Motor neuron (in vitro differentiated cells): ENCODE measurements around the gene NAV2. TPM values are rescaled to one million over a fixed set of nuclear protein-coding genes. Genes with fewer than 3 reads are reported as not detected.

Source experiments
- ATAC-seq, 8 experiments: fragments of 200-7000 bp; cut with Tn5 transposase; replicated peaks in 6 of 8; 2 replicates each; pipeline ENCODE4 v1.8.0; 2021; ENCODE audit warnings: mild to moderate bottlenecking in 8 of 8, moderate library complexity in 8 of 8
- H3K27ac ChIP-seq, 2 donors: fragments of 250-450 bp; sonication (Bioruptor Pico); 2 replicates each; pipeline ENCODE4 v1.9.0; 2021; ENCODE audit warnings: antibody characterized with exemption in 2 of 2, mild to moderate bottlenecking in 2 of 2, moderate library complexity in 1 of 2
- H3K4me1 ChIP-seq, 2 donors: fragments of 250-450 bp; sonication (Bioruptor Pico); replicated peaks in 1 of 2; 2 replicates each; pipeline ENCODE4 v1.6.1; 2021; ENCODE audit warnings: antibody characterized with exemption in 2 of 2, mild to moderate bottlenecking in 2 of 2, moderate library complexity in 1 of 2
- H3K4me3 ChIP-seq, 5 donors: fragments of 250-450 bp; sonication (Bioruptor Pico); 2 replicates each; pipeline ENCODE4 v1.9.0; 2021; ENCODE audit warnings: antibody characterized with exemption in 5 of 5, mild to moderate bottlenecking in 5 of 5, moderate library complexity in 4 of 5
- WGBS, 10 experiments: fragments of 450-650 bp; shearing (Covaris generic); methylation state at CpG; one replicate each; pipeline ENCODE4 v1.0.0; 2022; 5-methylcytosine and 5-hydroxymethylcytosine counted together
- in situ Hi-C, 9 experiments: fragments of 400-800 bp; cut with MboI; loops; one replicate each; pipeline ENCODE4 v1.15.0; 2021; ENCODE audit warnings: low sequenced_read_pairs in 9 of 9, low pct_unique_long_range_greater_than_20kb in 2 of 9; ENCODE audit not compliant: unreplicated experiment in 9 of 9
- total RNA-seq, 8 experiments: library from RNA; unstranded; fragments of 300-600 nt; gene quantifications; 2 replicates each; pipeline versions ENCODE4 v1.2.3 to v1.2.4, GENCODE V29; 2022

NAV2 gene, protein sequence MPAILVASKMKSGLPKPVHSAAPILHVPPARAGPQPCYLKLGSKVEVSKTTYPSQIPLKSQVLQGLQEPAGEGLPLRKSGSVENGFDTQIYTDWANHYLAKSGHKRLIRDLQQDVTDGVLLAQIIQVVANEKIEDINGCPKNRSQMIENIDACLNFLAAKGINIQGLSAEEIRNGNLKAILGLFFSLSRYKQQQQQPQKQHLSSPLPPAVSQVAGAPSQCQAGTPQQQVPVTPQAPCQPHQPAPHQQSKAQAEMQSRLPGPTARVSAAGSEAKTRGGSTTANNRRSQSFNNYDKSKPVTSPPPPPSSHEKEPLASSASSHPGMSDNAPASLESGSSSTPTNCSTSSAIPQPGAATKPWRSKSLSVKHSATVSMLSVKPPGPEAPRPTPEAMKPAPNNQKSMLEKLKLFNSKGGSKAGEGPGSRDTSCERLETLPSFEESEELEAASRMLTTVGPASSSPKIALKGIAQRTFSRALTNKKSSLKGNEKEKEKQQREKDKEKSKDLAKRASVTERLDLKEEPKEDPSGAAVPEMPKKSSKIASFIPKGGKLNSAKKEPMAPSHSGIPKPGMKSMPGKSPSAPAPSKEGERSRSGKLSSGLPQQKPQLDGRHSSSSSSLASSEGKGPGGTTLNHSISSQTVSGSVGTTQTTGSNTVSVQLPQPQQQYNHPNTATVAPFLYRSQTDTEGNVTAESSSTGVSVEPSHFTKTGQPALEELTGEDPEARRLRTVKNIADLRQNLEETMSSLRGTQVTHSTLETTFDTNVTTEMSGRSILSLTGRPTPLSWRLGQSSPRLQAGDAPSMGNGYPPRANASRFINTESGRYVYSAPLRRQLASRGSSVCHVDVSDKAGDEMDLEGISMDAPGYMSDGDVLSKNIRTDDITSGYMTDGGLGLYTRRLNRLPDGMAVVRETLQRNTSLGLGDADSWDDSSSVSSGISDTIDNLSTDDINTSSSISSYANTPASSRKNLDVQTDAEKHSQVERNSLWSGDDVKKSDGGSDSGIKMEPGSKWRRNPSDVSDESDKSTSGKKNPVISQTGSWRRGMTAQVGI (N-terminal part only)
- total RNA-seq: 10 to 100 TPM in 3 of 8 experiments, 1 to 10 TPM in 4, under 1 TPM in 1; 0.54 to 23.0 (median 8.1) TPM

DNA sequence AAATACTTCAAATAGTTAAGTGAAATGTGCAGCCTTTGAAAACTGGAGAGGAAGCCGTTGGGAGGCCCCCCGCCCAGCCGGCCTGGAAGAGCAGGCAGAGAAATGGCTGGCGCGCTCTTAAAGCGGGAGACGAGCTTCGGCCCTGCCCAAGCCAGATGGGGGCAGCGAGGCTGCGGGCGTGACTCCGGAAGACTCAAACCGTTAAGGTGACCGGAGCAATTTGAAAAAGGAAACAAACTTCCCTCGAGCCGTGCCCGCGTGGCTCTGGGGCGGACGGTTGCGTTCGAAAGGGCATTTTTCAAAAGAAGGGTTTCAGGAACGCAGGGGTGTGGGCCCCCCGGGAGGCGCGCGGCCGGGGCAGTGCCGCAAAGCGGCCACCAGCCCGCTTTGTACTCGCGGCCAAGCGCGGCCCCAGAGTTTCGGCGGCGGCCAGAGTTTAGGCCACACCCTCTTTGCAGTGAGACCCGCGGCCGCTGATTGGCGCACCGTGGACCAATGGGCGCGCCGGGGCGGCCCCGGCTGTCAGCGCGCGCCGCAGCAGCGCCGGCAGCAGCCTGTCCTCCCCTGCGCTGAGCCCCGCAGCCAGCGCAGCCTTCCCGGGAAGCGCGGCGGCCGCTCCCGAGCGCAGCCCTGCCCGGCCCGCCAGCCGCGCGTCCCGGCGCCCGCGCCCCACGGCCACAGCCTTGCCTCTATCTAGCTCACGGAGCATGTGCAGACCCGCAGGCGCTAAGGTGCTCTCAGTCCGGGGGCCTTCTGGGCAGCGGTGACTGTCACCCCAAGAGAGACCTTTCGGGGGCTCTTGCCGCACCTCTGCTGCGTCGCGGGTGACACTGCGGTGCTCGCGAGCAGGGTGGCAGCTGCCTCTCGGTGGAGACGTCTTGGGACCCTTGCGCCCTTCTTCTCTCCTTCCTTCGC lies at the start of gene NAV2:
NAV2 (plus strand) TSS at position 557 of the 915 bp plus-strand sequence. CDS start 859 bp downstream, outside the sequence.
- 0 to 8% (median 0%) methylated on average over 1 to 21 of the region's 91 CpGs; no CpG with 5 or more reads in 4 of the 10 experiments for WGBS, 10 experiments
- Histone ChIP-seq H3K27ac (peak within 1 kb of the TSS; percentile 54 to 73), H3K4me1 (peaks cover 29 to 31% of the 10 kb centered on the region in 2 donors), H3K4me3 (peak within 1 kb of the TSS; percentile 47 to 59 (median 50))
- in situ Hi-C loops: no loop called here
- peak; percentile 92 to 98 (median 94) for ATAC-seq

DNA sequence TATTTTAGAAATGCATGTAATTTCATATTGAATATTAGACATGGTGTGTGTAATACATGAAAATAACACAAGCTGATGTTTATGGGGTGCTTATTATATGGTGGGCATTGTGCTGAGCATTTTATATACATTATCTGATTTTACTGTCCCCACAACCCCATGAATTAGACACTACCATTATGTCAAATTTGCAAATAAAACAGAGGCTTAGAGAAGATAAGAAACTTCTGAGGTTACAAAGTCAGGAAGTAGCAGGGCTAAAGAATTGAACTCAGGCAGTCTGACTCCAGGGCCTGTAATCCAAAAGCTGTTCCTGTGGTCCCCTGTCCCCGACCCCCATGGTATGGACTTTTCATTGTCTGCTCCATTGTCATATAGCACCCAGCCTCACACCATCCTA lies 49.4 kb upstream of the NAV2 start:
- WGBS, 10 experiments: 0 to 100% (median 40%) methylated on average over 1 of the region's 1 CpG; no CpG with 5 or more reads in 3 of the 10 experiments

DNA sequence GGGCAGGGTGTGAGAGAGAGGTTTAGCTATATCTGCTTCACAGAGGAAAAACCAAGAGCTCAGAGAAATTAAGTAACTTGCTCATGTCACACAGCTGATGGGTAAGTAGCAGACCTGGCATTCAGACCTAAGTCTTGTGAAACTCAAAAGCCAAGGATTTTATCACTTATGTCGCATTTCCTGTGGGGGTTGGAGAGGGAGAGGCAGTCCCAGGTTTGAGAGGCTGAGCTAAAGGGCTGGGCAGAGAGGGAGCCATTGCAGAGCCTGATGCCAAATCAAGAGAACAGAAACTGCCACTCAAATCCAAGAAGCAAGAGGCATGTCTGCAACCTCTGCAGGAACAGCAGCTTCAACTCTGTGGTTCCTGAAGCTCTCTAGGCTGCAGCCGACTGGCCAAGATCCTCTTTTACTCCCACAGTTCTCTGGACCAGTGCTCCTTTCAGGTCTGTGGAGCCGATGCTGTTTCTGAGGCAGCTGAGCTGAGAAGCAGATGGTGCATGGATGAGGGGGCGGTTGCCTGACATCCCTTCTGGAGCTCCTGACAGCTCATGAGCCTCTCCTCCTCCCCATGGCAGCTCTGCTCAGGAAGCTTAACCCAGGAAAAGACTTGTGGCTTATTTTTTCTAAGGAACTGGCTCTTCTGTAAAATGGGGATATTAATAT lies 47.6 kb upstream of the NAV2 start:
- H3K27ac ChIP-seq: no peak overlapping the region
- WGBS, 10 experiments: 33 to 100% (median 84%) methylated on average over 1 to 3 of the region's 4 CpGs; no CpG with 5 or more reads in 4 of the 10 experiments
- in situ Hi-C loops: no loop called here
- peaks cover 2 to 27% of the 10 kb centered on the region in 2 donors for H3K4me1 ChIP-seq
- ATAC-seq: peak in 3 of 8 experiments; percentile 49 to 64 (median 52)
- no peak overlapping the region for H3K4me3 ChIP-seq

More for the DNA sequence above, 49.4 kb upstream of the NAV2 start:
- H3K4me1 ChIP-seq: peaks cover 0 to 21% of the 10 kb centered on the region in 2 donors
- ATAC-seq: no peak
- in situ Hi-C loops: no loop called here
- no peak overlapping the region for H3K4me3 ChIP-seq
- no peak overlapping the region for H3K27ac ChIP-seq

DNA sequence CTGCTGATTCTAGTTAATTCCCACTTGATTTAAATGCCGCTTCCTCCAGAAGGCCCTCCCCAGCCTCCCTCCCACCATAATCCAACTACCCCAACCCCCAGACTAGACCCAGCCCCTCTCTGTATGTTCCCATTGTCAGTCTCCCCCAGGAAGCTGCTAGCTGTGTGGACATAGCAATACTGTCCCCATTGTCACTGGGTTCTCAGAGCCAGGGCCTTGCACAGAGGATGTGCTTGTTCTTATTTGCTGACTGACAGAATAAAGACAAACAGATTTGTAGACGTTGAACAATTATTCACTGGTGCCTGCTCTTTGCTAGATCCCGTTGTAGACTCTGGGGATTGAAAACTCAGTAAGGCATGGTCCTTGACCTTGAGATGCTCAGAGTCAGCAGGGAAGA lies 45.7 kb upstream of the NAV2 start:
- Histone ChIP-seq H3K4me1 (peaks cover 13 to 36% of the 10 kb centered on the region in 2 donors), H3K27ac (no peak overlapping the region), H3K4me3 (no peak overlapping the region)
- 49 to 80% (median 64%) methylated on average over 1 to 3 of the region's 3 CpGs; no CpG with 5 or more reads in 6 of the 10 experiments for WGBS, 10 experiments
- peak in 5 of 8 experiments; percentile 13 to 43 (median 25) for ATAC-seq
- in situ Hi-C loops: no loop called here

DNA sequence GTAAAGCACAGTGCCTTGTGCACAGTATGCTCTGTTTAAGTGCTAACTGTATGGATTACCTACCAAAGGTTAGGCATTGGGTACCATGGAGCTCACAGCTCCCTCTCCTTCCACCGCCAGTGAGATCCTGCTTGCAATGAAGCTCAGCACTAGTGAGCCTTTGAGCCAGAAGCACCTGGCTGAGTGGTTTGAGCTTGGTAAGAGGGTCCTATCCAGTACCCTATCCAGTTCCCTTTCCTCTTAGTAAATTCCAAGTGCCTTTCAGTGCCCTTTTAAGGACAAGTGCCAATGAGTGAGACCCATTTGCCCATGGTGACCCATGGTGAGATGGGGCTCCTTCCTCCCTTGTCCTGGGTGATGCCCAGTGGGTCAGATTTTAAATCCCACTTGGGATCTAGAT lies 43.1 kb upstream of the NAV2 start:
- no peak for ATAC-seq
- H3K27ac ChIP-seq: no peak overlapping the region
- in situ Hi-C loops: no loop called here
- WGBS, 10 experiments: 100% methylated on average over 1 of the region's 1 CpG; no CpG with 5 or more reads in 7 of the 10 experiments
- H3K4me3 ChIP-seq: no peak overlapping the region
- peaks cover 23 to 47% of the 10 kb centered on the region in 2 donors for H3K4me1 ChIP-seq

DNA sequence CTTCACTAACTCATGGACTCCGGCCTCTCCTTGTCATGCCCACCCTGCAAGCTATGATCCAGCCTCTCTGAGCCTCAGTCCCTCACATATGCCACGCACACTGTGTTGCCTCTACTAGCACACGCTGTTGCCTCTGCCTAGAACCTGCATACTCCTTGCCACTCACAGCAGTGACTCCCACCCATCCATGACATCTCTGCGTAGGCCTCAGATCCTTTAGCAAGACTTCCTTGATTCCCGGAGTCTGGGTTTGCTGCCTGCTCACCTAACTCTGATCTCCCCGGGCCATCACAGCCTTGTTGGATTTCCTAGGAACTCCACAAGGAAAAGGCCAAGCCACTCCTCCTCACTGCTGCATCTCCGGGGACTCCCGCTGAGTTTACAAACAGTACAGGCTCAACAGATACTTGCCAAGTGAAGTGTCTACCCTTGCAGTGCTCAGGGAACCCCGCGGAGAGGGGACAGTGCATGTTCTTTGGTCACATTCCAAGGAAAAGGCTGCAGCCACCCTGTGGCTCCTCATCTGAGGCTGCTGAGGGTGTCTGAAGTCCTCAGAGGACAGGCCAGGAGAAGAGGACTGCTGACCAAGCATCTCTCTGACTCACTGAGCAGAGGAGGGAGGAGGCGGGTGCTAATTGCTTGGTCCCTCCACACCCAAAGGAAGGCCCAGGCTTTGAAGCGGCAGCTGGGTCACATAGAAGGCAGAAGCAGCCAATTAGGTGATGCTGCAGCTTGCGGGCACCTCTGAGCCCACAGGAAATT lies 42.4 kb upstream of the NAV2 start:
- peak overlapping the region; percentile 9 to 32 for H3K27ac ChIP-seq
- H3K4me3 ChIP-seq: no peak overlapping the region
- ATAC-seq: peak in 7 of 8 experiments; percentile 56 to 84 (median 68)
- WGBS, 10 experiments: 4 to 80% (median 61%) methylated on average over 2 to 8 of the region's 13 CpGs; no CpG with 5 or more reads in 2 of the 10 experiments
- in situ Hi-C loops: no loop called here
- peaks cover 23 to 45% of the 10 kb centered on the region in 2 donors for H3K4me1 ChIP-seq

DNA sequence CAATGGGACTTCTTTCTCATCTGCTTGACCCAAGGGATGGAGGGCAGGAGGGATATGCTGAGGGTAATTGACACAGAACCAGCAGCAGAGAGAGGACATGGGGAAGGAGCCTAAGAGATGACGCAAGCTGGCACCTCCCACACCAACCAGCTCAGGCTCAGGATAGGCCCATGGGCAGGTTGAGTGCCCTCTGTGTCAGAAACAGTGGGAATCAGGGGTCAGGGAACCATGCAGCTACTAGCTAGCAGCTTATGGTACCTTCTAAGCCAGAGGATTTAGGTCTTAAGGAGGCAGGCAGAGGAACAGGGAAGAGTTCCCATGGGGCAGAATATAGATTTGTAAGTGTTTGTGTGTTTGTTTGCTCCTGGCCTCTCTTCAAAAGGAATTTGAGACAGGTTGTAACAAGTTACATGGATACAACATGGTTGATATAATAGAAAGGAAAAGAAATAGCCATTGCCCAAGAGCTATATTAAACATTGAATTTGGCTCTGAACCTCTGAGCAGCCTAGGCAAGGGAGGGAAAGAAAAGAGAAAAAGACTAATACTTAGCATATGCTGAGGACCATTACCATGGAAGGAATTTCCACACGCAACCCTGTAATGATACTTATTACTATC lies 39.9 kb upstream of the NAV2 start:
- 83 to 100% (median 100%) methylated on average over 1 to 2 of the region's 2 CpGs; no CpG with 5 or more reads in 3 of the 10 experiments for WGBS, 10 experiments
- no peak for ATAC-seq
- H3K27ac ChIP-seq: no peak overlapping the region
- H3K4me3 ChIP-seq: no peak overlapping the region
- peaks cover 27 to 45% of the 10 kb centered on the region in 2 donors for H3K4me1 ChIP-seq
- in situ Hi-C loops: no loop called here

DNA sequence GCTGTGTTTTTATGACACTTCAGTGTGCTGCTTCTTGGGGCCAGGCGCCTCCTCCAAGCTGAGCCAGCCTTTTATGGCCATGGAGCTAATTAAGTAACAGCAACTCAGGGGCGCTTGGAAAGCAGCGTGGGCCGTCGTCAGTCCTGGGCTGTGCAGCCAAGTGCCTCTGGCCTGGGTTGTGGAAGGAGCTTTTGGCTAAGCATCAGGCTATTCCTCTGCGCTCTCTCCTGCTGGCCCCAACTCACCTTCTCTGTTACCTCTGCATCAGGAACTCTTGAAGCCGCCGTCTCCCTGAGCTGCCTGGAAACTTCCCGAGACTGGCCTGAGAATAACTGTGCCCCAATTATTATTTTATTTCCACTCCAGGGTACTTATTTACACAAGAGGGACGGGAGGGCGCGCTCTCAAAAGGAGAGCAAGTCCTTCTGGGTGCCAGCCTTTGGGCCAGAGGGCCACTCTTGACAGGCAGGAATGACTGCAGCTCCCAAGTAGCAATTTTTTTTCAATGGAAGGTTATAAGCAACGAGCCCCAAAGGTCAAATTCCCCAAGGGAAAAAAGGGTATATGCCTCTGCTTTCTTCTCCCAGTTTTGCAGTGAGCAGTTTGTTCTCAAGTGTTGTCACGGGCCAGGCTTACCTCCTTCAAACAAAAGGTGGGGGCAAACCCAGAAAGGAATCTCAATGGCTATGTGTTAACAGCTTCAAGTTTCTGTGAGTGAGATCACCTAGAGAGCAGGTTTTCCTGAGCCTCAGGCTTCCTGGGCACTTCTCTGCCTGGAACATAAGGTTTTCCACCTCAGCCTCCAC lies 38.5 kb upstream of the NAV2 start:
- 45 to 60% (median 54%) methylated on average over 4 to 10 of the region's 14 CpGs; no CpG with 5 or more reads in 5 of the 10 experiments for WGBS, 10 experiments
- in situ Hi-C loops: no loop called here
- Histone ChIP-seq H3K4me3 (no peak overlapping the region), H3K27ac (no peak overlapping the region), H3K4me1 (peaks cover 27 to 35% of the 10 kb centered on the region in 2 donors)
- ATAC-seq: peak in 5 of 8 experiments; percentile 52 to 72 (median 69)

DNA sequence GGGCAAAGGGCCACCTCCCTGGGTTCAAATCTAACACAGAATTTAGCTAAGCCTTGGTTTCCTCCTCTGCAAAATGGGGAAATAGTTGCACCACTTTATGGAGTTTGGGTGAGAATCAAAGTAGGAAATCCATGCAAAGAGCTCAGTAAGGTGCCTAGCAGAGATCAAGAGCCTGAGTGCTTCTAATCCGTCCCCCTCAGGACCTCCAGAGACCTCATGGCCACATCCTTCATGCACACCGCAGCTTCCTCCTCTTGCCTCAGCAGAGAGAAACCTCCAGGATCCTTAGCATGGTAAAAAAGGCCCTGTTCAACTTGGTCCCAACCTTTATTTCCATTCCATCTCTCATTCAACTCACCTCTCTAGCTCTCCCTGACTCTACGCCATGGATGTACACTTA lies 37.8 kb upstream of the NAV2 start:
- ATAC-seq: no peak
- WGBS, 10 experiments: 70 to 100% (median 93%) methylated on average over 1 to 3 of the region's 3 CpGs; no CpG with 5 or more reads in 2 of the 10 experiments
- H3K27ac ChIP-seq: no peak overlapping the region
- H3K4me1 ChIP-seq: peaks cover 27 to 37% of the 10 kb centered on the region in 2 donors
- H3K4me3 ChIP-seq: no peak overlapping the region
- in situ Hi-C loops: no loop called here

DNA sequence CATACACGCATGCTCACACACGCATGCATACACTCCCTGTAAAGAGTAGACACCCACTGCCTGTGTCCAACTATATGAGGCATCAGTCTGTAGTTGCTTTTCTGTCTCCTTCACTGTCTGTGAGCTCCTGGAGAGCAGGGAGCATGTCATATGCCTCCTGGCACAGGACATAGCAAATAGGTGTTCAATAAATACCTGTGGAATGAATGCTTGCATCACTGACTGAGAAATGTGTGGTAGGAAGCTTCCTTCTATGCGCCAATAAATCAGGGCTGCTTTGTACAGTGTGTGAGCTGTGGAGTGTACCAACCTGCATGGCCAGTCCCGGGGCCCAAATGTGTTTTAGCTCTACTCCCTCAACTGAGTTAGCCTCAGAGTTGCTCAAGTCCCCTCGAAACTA lies 37.2 kb upstream of the NAV2 start:
- in situ Hi-C loops: no loop called here
- H3K27ac ChIP-seq: no peak overlapping the region

More for the DNA sequence above, 37.2 kb upstream of the NAV2 start:
- no peak for ATAC-seq
- peaks cover 22 to 38% of the 10 kb centered on the region in 2 donors for H3K4me1 ChIP-seq
- 71 to 100% (median 100%) methylated on average over 1 to 5 of the region's 5 CpGs; no CpG with 5 or more reads in 3 of the 10 experiments for WGBS, 10 experiments
- no peak overlapping the region for H3K4me3 ChIP-seq
